A172 (cell line): ENCODE measurements around the gene SLPI. TPM values are rescaled to one million over a fixed set of nuclear protein-coding genes. Genes with fewer than 3 reads are reported as not detected.

ENCODE experiments used
- DNase-seq: peaks from one replicate; pipeline ENCODE4 v3.0.0-alpha.2; 2015; ENCODE audit warnings: low spot score
- total RNA-seq: library from RNA; depleted of rRNA; stranded (reverse); fragments of >200 nt; shearing (Covaris generic); gene quantifications from 2 replicates; pipeline ENCODE4 v1.2.3, GENCODE V29; 2014; rRNA removed

The SLPI gene
- total RNA-seq, 1 experiment from 2014 or later, result 0.33 TPM

DNA sequence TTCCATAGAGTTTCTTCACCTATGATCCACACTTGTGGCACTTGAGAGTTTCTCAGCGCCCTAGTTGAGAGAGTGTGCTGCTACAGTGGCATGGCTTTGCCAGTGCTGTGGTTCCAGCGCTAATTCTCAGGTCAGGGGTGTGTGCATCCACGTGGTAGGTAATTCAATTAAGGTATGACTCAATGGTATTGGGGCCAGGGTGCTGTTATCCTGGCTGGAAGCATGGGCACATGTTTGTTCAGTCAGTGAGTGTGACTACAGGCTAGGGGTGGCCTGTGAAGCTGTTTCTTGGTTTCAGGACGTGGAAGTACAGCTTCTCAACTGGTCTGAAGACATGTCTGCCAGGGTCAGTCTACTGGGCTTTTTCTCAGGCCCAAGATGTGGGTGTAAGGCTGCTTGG is 36.2 kb downstream of the SLPI start:
- DNase-seq, result no peak

DNA sequence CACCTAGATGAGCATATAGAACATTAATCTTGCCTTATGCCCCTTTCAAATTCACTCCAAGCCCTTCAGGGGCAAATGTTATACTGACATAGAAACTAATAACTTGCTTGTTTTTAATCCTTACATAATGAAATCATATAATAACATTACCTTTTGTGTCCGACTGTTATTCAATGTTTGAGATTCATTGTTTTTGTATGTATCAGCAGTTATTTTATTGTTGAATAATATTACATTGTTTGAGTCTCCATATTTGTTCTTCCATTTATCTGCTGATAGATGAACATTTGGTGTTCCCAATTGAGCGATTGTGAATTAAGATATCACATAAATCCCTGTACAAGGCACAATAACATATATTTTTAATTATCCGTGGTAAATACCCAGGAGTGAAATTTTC is 41.5 kb downstream of the SLPI start:
- no peak for DNase-seq

GRCh38 chr20:45211569-45212474 is 42.5 kb downstream of the SLPI start:
- DNase-seq, result no peak

- DNase-seq, result no peak
These were observed 44.4 kb downstream of the SLPI start for GRCh38 chr20:45209924-45210323.

- DNase-seq, result no peak
These were observed 47.6 kb downstream of the SLPI start, which contains the start of gene SEMG1 for GRCh38 chr20:45206725-45207124. TSS of gene SEMG1 (plus strand) at chr20:45207033. CDS start at chr20:45207054, 21 bp downstream.

Other genes starting within 250 kb of the SLPI start
- gene KCNS1, start 153.4 kb downstream of the SLPI start, total RNA-seq, result not detected in 2 replicates
- not detected in 2 replicates for gene WFDC5, start 139.4 kb downstream of the SLPI start, total RNA-seq
- not detected in 2 replicates for gene WFDC12, start 130.1 kb downstream of the SLPI start, total RNA-seq
- gene PI3, start 79.7 kb downstream of the SLPI start, total RNA-seq, result not detected in 2 replicates
- gene SEMG1, start 47.5 kb downstream of the SLPI start, total RNA-seq, result not detected in 2 replicates
- not detected in 2 replicates for gene SEMG2, start 33.2 kb downstream of the SLPI start, total RNA-seq
- gene RBPJL, start 52.3 kb upstream of the SLPI start, total RNA-seq, result not detected in 2 replicates
- gene MATN4, start 53.7 kb upstream of the SLPI start, total RNA-seq, result not detected in 2 replicates
- 42.4 and 43.9 TPM in 2 replicates for gene SDC4, start 93.9 kb upstream of the SLPI start, total RNA-seq
- gene SYS1, start 108.6 kb upstream of the SLPI start, total RNA-seq, result 14.5 and 18.6 TPM in 2 replicates
- not detected in 2 replicates for gene TP53TG5, start 123.8 kb upstream of the SLPI start, total RNA-seq
- 1.7 and 7.0 TPM in 2 replicates for gene DBNDD2, start 153.7 kb upstream of the SLPI start, total RNA-seq
- gene PIGT, start 161.6 kb upstream of the SLPI start, total RNA-seq, result 78.8 and 86.0 TPM in 2 replicates
- gene WFDC2, start 215.2 kb upstream of the SLPI start, total RNA-seq, result not detected in 2 replicates